HG03575 (cell line): Measurements from ENCODE around the gene SDR9C7.
"Not testable (repeated sequence)": the region's sequence is repeated elsewhere in the genome, so short reads cannot be mapped to it uniquely, and the experiment has no call there.

ENCODE experiments used
- ATAC-seq: cut with Tn5 transposase; IDR thresholded peaks from one replicate; pipeline ENCODE4 v1.9.1; 2021; ENCODE audit not compliant: unreplicated experiment, insufficient number of reproducible peaks, low FRiP score; ENCODE audit errors: extremely low read depth

SDR9C7 gene

DNA sequence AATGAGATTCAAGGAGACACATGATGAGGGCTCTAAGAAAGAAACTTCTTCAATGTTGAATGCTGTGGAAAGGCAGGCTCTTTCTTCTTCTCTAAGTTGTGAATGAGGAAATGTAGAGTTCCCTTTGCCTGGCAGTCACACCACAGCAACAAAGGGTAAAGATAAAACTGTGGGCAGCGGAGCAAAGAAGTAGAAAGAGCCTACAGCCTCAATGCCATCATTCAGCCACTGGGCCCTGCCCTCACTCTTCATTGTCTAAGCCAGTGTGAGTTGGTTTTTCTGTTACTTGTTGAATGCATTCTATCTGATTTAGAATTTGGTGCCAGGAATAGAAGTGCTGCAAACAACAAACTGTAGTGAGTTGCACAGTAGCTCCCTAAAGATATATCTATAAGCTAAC, 12.2 kb downstream of the SDR9C7 start:
- no peak for ATAC-seq

DNA sequence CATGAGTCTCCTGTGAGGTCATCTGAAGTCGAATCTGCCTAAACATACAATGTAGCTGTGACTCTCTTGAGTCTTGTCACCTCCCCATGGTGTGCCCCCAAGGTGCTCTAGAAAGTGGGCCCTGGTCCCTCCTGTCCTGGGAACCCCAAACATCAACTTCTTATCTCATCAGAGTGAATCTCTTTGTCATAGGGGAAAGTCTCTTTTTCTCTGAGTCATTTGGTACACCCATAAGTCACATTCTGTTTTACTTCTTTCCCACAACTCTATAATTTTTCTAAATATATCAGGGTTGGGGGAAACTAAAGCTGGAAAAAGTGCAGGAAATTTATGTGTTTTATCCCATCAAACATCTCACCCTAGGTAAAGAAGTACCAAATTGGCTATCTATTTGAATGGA, 12.9 kb downstream of the SDR9C7 start:
- no peak for ATAC-seq

DNA sequence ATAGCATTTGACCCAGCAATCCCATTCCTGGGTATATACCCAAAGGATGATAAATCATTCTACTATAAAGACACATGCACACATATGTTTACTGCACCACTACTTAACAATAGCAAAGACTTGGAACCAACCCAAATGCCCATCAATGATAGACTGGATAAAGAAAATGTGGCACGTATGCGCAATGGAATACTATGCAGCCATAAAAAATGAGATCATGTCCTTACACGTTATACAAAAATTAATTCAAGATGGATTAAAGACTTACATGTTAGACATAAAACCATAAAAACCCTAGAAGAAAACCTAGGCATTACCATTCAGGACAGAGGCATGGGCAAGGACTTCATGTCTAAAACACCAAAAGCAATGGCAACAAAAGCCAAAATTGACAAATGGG, 16.1 kb downstream of the SDR9C7 start:
- ATAC-seq = not testable (repeated sequence)

DNA sequence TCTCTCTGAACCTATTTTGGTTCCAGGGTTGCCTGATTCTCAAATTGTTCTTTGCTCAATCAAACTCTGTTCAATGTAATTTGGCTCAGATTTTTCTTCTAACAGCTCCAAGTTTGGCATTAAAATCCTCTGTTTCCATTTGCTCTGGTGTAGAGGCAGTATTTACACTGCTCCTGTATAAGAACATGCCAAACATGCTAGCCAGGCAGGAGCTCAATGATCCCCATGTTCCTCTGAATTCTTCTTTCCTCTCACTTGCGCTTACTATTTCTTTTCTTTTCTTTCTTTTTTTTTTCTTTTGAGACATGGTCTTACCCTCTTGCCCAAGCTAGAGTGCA, 17.2 kb downstream of the SDR9C7 start:
- no peak for ATAC-seq

DNA sequence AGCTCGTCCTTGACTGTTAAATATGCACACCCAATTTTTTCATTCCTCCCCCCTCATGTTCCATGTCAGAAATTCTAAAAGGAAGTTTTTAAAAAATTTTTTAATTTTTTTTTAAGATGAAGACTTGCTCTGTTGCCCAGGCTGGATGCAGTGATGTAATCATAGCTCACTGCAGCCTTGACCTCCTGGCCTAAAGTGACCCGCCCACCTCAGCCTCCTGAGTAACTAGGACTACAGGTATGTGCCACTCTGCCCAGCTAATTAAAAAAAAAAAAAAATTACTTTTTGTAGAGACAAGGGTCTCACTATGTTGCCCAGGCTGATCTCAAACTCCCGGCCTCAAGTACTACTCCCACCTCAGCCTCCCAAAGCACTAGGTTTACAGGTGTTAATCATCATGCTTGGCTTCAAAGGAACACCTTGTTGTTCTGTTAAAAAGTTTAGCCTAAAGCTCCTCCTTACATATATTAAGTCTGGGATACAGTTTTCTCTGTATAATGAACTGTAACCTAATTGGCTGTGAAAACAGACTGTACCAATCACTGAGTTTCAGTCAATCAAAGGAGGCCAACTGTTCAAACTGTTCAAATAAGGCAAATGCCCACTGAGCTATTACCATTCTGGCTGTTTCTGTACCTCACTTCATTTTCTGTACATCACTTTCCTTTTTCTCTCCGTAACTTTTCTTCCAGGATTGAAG, 17.8 kb downstream of the SDR9C7 start:
- no peak for ATAC-seq

DNA sequence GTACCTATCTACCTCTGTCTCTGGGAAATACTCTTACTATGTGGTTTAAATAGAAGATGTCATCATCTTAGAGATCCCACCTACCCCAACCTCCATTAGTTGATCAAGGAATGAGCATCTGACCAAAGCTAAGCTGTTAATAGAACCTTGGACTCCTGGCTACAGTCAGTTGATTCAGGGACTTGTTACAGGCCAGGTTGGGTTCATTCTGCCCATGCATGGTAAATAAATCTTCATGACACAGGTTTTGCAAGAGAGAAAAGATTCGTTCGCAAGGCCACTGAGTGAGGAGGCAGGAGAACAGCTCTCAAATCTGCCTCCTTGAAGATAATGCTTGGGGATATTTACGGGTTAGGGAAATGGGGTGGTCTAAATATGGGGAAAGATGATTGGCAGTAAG, 19.5 kb downstream of the SDR9C7 start:
- ATAC-seq = no peak

DNA sequence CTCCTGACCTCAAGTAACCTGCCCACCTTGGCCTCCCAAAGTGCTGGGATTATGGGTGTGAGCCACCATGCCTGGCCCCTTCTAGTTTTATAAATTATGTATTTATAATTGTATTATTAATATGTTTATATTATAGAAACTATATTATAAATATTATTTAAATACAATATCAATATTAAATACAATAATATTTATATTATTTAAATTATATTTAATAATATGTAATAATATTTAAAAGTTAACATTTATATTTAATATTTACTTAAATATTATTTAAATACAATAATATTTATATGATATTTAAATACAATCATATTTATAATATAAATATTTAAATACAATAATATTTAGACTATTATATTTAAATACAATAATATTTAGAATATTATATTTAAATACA, 20.0 kb downstream of the SDR9C7 start:
- ATAC-seq = no peak

DNA sequence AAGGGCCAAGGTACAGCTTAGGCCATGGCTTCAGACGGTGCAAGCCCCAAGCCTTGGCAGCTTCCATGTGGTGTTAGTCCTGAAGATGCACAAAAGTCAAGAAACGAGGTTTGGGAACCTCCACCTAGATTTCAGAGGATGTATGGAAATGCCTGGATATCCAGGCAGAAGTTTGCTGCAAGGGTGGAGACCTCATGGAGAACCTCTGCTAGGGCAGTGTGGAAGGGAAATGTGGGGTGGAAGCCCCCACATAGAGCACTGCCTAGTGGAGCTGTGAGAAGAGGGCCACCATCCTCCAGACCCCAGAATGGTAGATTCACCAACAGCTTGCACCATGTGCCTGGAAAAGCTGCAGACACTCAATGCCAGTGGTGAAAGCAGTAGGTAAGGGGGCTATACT, 24.8 kb downstream of the SDR9C7 start:
- not testable (repeated sequence) for ATAC-seq

DNA sequence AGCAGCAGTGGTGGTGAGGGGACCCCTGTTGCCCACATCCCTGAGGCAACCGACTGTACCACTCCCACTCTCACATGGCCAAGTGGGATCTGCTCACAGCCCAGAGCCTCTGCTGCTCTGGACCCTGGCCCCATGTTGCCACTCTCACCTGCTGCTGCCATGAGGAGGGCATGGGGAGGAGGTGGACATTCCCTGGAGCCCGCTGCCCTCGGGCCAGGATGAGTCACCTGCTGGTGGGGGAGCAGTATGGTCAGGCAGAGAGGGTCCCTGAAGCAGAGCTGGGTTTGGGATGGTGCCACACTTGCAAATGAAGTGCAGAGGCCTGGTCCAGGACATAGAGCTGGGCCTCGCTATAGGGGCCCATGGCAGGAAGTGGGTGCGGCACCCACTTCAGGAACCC, 26.1 kb downstream of the SDR9C7 start:
- no peak for ATAC-seq

DNA sequence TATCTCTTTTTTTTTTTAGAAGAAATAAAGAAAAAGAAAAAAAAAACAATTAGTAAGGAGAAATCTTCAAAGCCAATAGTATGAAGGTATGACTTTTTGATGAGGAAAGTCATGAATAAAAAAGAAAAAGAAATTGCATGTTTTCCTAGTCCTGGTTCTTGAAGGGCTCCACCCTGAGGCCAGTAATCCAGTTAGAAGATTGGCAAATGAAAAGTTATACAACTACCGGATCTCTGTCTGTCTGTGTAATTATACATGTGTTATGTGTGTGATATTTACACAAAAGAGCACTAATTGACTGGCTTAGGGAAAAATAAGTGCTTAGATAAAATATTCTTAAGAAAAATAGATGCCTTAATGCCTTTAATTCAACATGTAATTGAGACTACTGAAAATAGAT, 28.4 kb downstream of the SDR9C7 start:
- ATAC-seq = no peak

DNA sequence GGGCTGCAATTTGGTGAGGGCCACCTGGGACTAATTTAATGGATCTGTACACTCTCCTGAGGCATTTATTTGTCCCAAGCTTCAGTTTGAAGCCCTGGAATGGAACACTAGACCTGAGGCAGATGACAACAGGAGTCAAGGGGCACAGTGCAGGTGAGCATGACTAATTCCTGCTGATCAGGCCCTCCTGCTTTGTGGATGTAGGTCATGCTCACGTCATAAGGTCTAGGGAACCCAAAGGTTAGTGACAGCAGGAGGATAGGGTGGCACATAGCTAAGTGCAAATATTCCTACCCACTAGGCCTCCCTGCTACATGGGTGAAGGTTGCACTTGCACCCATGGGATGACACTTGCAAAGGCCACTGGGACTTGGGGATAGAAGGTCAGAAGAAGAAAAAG, 30.8 kb downstream of the SDR9C7 start:
- ATAC-seq = no peak

DNA sequence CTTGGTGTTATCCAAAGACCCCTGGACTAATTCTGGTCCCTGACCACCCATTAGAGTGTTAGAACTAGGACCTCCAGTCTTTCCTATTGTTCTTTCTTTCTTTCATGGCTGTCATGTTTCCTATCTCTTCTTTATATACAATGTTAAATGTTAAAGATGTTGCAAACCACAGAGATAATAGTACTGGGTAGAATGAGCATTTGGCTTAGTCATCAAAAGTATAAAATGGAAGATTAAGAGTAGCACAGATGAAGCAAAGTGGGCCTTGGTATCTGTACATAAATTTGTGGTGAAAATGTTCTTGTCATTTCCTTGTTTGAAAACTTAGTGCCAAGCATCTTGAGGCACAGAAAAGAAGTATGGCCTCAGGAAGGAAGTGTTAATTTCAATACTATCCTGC, 32.9 kb downstream of the SDR9C7 start:
- not testable (repeated sequence) for ATAC-seq

DNA sequence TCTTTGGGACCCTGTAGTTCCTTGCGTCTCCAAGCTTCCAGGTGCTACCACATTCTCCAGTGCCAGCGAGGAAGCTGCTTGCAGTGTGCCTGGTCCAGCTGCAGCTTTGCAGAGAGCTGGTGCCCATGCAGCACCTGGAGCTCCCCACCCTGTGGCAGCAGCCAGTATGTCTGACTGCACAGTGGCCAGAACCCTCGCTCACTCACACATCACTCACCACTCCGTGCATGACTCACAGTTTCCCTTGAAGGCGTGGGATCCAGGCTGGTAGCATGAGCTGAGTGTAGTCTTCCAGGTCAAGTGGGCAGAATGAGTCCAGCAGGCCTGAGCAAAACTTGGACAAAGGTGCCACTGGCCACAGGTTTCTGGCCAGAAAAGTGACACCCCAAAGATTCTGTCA, 33.6 kb downstream of the SDR9C7 start:
- no peak for ATAC-seq

DNA sequence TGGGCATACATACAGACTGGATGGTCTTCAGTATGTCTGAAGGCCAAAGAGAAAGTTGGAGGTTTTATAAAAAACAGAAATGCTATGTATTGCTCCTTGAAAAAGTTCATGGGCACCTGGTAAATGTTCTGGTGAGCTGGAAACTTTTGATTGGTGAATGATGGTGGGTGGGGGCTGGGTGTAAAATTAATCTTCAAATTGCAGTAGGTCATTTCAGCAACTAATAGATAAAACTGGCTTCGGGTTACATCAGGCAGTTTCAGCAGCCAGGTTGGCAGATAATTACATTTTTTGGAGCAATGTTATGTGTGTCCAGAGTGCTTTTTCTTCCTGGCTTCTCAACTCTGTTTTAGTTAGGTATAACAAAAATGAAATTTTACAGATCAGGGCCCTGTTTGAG, 35.3 kb downstream of the SDR9C7 start:
- ATAC-seq = no peak

DNA sequence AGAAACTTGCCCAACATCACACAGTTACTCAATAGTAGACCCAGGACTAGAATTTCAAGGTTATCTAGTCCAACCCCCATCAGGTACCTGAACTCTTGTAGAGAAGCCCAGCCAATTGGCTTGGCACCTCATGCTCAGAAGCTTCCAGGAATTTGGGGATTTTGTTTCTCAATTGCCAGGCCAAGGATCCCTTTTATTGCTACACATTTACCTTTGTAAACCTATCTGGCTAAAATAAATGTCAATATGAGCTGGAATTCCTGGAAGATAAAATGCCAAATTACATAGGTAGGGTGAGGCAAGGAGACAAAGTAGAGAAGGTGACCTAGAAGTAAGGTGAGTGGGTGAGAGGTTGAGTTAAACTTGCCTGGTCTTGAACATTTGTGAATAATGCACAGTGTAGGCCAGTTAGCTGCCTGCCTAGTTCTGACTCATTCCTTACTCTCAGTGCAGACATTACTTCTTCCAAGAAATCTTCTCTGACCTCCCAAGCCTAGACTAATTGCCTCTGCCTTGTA, 36.3 kb downstream of the SDR9C7 start:
- no peak for ATAC-seq

DNA sequence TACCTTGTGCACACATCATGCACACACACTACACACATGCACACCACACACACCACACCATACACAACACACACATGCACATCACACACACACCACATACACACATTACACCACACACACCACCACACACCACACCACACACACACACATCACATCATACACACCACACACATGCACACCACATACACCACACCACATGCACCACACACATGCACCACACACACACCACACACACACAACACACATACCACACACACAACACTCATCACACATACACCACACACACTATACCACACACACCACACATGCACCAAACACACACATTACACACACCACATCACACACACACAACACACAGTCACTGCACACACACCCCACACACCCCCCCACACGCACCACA, 38.1 kb downstream of the SDR9C7 start:
- no peak for ATAC-seq

DNA sequence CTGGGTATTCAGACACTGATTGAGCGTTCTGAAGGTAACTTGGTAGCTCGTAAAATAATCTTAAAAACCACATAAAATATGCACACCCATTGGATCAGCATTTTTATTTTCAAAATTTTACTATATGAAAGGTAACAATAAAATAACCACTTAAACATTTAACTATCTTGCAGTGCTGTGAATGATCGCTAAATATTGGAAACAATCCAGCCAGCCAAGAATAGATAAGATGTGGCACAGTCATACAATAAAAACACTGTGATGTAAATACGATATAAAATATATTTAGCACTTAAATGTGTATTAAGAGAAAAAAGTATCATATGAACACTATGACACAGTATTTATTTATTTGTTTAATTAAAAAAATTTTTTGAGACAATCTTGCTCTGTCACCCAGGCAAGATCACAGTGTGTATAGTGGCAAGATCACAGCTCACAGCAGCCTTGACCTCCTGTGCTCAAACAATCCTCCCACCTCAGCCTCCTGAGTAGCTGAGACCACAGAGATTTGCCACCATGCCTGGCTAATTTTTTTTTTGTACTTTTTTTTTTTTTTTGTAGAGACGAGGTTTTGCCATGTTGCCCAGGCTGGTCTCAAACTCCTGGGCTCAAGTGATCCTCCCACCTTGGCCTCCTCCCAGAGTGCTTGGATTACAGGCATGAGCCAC, 39.4 kb downstream of the SDR9C7 start:
- ATAC-seq = no peak

DNA sequence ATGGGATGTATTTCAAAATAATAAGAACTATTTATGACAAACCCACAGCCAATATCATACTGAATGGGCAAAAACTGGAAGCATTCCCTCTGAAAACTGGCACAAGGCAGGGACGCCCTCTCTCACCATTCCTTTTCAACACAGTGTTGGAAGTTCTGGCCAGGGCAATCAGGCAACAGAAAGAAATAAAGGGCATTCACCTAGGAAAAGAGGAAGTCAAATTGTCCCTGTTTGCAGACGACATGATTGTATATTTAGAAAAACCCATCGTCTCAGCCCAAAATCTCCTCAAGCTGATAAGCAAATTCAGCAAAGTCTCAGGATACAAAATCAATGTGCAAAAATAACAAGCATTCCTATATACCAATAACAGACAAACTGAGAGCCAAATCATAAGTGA, 42.3 kb downstream of the SDR9C7 start:
- ATAC-seq = not testable (repeated sequence)

DNA sequence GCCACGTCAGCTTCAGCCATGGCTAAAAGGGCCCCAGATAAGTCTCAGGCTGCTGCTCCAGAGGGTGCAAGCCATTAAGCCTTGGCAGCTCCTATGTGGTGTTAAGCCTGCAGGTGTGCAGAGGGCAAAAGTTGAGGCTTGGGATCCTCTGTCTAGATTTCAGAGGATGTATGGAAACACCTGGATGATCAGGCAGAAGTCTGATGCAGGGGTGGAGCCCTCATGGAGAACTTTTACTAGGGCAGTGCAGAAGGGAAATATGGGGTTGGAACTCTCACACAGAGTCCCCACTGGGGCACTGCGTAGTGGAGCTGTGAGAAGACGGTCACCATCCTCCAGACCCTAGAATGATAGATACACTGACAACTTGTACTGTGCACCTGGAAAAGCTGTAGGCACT, 47.9 kb downstream of the SDR9C7 start:
- no peak for ATAC-seq

DNA sequence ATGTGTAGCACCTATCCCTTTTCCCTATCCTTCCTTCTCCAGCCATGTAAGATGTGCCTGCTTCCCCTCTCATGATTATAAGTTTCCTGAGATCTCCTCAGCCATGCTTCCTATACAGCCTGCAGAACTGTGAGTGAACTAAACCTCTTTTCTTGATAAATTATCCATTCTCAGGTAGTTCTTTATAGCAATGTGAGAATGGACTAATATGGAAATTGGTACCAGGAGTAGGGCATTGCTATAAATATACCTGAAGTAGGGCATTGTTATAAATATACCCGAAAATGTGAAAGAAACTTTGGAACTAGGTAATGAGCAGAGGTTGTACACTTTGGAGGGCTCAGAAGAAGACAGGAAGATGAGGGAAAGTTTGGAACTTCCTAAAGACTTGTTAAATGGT, 48.9 kb downstream of the SDR9C7 start:
- no peak for ATAC-seq

DNA sequence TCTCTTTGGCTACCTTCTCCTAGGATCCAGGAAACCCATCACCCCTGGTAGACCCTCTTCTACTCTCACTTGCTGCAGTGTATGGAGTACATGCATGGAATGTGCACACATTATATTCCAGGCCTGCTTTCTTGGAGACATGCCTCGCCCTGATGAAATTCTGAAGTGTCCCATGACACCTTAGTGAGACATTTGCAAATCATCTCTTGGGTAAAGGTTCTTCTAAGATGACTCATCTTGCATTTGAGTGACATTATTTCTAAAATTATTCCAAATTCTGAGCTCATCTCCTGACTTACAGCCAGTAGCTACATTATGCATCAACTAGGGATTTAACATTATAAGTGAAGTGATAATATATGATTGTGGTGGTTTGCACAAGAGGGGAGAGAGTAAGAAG, 49.8 kb downstream of the SDR9C7 start:
- ATAC-seq = no peak
